ENCODE measurements around the gene GRIP1.

GRIP1 gene

DNA sequence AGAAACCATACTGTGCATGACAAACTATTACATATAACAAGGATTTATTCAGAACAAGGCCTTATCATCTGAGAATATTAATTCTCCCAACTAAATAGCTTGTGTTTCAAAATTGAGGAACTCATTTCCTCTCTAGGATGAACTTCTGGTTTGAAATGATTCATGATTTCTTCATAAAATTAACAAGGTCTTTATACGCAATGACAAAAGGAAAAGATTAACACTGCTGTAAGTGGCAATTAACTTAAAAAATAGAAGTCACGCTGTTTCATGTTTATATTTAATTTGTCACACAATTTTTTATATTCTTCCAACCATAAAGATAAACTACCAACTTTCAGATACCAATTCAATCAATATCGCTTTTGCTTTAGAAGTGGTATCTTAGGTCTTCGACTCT is 80.8 kb downstream of the GRIP1 start:
- DNase-seq (ENCODE audit: low read depth): no peak

DNA sequence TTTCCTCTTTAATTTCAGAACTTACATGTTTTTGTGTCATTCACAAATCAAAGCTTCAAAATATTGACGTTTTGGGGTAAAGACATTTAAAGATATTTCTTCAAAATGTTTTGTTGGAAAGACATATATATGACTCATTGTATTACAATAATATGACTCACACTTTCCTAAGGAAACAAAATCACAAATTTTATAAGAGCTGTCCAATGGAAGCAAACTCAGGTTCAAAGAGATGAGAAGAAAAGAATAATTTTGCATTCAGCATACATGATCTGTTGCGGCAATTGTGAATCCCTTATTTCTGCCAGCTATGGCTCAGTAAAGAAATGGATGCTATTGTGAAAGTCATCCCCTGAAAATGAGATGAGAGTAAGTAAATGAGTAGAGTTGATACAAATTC is 82.7 kb downstream of the GRIP1 start:
- no peak for DNase-seq (ENCODE audit: low read depth)

DNA sequence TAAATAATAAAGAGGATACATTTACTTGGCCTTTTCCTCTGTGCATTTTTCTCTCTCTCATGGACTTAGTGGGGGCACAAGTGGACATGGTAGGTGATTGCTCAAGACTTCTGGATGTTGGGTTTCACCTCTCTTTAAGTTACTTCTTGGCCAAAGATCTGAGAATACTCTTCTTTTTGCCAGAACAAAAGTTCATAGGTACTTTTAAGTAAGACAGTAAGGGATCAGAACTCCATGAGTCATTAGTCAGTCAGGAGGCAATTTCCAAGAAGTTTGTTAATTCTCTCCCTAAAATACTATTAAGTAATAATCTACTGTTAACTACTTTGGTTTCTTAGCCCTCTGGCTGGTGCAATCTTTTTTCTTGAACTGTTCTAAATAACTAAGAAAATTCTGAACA is 84.2 kb downstream of the GRIP1 start:
- no peak for DNase-seq (ENCODE audit: low read depth)

GRCh38 chr12:66590275-66590985 is 88.4 kb downstream of the GRIP1 start:
- DNase-seq (ENCODE audit: low read depth): no peak

- no peak for DNase-seq (ENCODE audit: low read depth)
These were observed 89.8 kb downstream of the GRIP1 start for GRCh38 chr12:66589095-66589494.

DNA sequence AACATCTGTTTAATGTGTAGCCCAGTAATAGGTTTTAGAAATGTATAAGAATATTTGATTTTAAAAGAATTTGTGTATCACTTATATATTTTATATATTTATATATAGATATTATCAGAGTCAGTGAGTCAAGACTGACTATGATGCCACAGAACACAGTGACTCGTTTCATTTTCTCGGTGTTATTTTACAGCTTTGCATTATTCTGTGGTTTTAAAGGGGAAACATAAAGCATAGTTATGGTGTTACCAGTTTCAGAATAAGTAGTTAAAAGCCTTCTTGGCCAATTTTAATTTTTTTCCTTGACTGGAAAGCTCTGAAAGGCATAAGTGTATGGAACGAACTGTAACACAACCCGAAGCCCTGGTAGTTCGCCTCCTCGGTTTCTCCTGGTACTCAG is 91.0 kb downstream of the GRIP1 start:
- no peak for DNase-seq (ENCODE audit: low read depth)

DNA sequence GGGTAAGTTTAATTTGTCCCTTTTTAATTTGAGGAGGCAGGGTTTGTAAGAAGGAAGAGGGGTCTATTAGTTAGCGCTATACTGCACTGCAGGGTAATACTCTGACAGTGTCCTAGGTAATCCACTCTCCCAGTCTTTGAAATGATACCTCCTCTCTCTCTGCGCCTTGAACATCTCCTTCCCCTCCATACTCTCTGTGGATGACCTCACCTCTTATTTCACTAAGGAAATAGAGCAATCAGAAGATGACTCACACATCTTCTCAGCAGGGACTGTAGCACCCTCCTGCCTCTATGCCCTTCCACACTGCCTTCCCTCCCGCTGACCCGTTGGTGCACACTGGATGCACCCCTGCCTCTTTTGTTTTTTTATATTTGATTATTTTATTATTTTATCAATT is 94.2 kb downstream of the GRIP1 start:
- DNase-seq (ENCODE audit: low read depth): no peak

DNA sequence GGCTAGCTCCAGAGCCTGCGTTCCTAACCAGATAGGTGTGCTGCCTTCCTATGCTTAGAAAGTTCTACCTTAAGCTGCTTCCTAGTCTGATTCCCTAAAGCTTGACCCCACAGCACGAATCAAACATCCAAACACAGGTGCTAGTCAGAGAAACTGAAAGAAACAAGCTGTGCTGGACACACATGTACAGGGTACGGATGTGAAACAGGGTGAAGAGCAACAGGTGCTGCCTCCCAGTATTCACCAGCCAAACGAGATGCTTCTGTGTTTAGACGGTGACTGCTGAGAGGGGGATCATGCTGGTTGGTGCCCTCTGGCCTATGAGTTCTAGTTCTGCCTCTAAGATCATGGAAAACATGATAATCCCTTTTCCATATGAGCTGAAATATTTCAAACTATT is 105.3 kb downstream of the GRIP1 start:
- no peak for DNase-seq (ENCODE audit: low read depth)

DNA sequence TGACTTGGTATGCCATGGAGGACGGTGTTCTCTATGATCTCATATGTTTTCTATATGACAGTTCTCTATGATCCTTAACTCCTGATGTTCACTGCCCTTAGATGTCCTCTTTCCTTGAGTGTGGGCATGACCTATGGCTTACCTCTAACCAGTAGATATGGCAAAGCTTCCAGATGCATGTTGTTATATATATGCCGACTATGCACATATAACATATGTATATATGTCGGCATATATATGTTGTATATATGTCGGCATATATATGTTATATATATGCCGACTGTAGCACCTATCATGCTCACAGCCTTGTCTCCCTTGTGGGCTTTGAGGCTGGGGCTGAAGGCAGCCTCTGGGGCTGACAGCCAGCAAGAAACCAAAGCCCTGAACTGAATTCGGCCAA is 106.0 kb downstream of the GRIP1 start:
- DNase-seq (ENCODE audit: low read depth): no peak

DNA sequence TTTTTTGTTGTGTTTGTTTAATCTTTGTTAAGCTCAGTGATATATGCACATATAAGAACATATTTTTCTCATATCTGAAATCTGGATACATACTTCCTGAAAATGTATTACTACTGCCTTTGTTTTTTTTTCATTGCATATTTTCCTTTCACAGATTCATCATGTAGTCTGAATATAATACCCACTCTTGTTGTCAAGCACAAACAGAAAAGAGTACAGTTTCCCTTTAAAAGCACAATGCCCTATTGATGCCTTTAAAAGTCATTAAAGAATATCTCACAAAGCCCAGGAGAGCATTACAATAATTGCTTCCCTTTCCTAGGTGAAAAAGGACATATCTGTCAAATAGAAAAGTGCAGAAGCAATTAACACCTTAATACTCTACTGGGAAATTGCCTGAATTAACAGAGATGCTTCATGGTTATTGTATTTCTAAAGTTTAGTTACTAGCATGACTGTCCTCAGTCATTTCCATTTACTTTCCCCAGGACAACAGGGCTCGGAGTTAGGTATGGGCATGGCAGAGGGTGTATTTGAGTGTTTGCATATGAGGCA is 107.4 kb downstream of the GRIP1 start:
- no peak for DNase-seq (ENCODE audit: low read depth)

DNA sequence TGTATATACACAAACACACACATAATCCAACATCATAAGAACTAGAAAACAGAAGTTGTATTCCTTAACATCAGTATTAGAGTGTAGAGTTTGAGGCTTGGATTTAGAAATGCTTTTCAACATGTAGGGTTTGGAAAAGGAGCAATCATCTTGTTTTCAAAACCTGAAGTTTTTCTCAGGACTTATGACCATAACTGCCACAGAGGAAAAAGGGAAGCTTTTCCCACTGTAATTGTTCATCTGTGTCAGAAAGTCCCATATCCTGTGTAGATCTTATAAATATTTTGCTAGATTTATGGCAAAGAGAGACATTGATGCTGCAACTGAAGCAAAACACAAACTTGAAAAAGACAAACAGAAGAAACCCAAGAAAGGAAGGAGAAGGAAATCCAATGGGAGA is 115.7 kb downstream of the GRIP1 start:
- DNase-seq (ENCODE audit: low read depth): no peak

DNA sequence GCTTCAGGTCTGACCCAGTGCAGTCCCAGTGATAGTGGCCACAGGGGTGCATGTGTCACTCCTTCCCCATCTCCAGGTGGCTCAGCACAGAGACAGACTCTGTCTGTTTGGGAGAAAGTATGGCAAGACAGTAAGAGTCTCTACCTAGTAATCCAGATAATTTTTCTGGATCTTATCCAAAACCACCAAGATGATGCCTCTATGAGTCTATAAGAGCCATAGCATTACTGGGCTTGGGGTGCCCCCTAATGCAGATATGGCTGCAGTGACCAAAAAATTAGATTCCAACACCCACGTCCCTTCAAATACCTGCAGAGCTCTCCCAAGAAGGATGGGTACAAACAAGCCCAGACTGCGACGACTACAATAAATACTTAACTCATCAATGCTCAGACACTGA is 123.8 kb downstream of the GRIP1 start:
- DNase-seq (ENCODE audit: low read depth): no peak

DNA sequence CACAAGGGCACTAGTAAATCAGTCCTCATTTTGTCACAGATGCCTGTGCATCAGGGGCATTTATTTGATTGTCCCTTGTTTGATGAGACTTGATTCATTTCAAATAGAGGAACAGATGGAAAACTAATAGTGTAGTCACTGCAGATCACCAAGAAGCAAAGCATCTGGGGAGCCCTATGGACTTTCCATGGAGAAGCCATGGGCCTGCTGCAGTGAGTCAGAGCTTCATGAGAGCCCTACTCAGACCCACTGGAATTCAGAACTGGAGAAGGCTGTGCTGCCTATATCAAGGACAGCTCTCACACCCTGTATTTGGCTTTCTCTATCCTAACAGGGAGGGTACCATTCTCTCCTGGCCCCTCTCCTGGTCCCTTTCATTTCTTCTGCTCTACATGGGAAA is 126.2 kb downstream of the GRIP1 start:
- no peak for DNase-seq (ENCODE audit: low read depth)

GRCh38 chr12:66550626-66551025 is 128.2 kb downstream of the GRIP1 start:
- DNase-seq (ENCODE audit: low read depth): no peak

DNA sequence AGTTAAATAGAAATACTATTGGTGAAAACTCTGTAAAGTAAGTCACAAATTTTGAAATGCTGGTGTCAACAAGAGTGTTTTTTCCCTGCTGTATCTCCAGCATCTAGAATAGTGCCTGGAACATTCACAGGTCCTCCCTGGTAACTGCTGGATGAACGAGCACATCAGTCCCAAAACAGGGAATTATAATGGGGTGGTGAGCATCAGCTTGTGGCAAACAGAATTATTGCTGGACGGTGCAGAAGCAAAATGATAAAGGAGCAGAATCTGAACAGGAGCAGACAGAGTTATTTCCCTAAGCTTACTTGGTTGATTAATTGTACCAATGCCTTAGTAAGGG is 129.9 kb downstream of the GRIP1 start:
- DNase-seq (ENCODE audit: low read depth): no peak

DNA sequence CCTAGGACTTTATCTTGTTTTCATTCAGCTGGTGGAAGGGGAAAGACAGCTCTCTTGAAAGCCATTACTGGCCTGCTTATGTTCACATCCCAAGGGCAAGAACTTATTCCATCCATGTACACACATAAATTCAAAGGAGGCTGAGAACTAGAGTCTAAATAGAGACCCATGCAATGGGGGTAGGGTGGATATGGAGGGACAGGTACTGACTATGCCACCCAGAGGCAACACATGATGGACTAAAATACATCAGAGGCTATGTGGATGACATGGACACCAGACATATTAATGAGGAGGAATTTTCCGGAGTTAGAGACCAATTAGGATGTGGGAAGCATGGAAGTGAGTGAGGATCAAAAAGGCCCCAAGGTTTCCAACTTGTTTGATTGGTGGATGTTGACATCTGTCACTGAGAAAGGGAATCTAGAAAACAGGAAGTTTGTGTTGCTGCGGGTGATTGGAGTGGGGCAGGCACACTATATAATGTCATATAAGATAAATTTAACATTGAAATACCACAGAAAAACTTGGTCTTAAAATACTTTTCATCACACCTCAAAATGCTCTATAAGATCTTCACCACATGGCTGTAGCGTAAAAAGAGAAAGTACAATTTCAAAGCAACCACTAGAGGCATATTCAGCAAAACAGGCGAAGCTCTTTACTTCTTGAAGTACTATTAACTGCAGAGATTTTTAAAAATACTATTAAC is 130.4 kb downstream of the GRIP1 start:
- DNase-seq (ENCODE audit: low read depth): no peak

GRCh38 chr12:66541426-66541825 is 137.4 kb downstream of the GRIP1 start:
- DNase-seq (ENCODE audit: low read depth): no peak

GRCh38 chr12:66539431-66539830 is 139.4 kb downstream of the GRIP1 start:
- DNase-seq (ENCODE audit: low read depth): no peak

- DNase-seq (ENCODE audit: low read depth): no peak
These were observed 139.9 kb downstream of the GRIP1 start for GRCh38 chr12:66538970-66539369.

DNA sequence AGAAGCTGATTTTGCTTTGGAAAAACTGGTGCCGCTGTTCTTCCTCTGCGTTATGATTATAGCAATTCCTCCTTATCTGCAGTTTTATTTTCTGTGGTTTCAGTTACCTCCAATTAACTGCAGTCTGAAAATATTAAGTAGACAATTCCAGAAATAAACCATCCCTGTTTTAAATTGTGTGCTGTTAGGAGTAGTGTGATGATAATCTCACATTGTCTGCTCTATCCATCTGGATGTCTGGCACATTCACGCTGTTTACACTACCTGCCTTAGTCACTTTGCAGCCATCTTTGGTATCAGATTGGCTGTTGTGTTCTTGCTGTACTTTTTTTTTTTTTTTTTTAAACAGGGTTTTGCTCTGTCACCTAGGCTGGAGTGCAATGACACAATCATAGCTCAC is 141.0 kb downstream of the GRIP1 start:
- DNase-seq (ENCODE audit: low read depth): no peak

- DNase-seq (ENCODE audit: low read depth): no peak
These were observed 145.1 kb downstream of the GRIP1 start for GRCh38 chr12:66533767-66534166.

- DNase-seq (ENCODE audit: low read depth): no peak
These were observed 147.1 kb downstream of the GRIP1 start for GRCh38 chr12:66531766-66532165.

GRCh38 chr12:66529934-66530333 is 148.9 kb downstream of the GRIP1 start:
- DNase-seq (ENCODE audit: low read depth): no peak

DNA sequence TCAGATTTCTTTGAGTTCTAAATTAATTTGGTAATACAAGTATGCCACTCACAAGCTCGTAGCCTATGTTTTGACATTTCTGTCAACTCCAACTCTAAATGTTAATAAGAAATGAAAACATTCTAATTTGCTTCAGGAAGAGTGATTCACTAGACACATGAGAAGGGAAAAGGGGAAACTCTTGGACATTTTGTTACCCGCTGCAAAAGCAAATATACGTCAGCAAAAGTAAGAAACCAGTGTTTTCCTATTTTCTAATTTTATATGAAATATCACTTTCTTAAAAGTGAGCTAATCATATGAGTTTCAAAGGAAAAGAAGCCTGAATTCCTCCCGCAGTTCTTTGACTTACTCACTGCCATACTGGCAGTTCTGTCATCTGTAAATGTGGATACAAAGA is 162.3 kb downstream of the GRIP1 start:
- DNase-seq (ENCODE audit: low read depth): no peak

Data from GM04504 (cell line).